GM15510 (cell line): ENCODE data around the gene NSMCE1.

Source experiments
- POLR2A ChIP-seq: IDR thresholded peaks from 3 replicates; pipeline ENCODE4 v1.6.1; 2011; ENCODE audit warnings: borderline replicate concordance; ENCODE audit not compliant: insufficient read length; ENCODE audit errors: extremely low read depth

Gene NSMCE1

DNA sequence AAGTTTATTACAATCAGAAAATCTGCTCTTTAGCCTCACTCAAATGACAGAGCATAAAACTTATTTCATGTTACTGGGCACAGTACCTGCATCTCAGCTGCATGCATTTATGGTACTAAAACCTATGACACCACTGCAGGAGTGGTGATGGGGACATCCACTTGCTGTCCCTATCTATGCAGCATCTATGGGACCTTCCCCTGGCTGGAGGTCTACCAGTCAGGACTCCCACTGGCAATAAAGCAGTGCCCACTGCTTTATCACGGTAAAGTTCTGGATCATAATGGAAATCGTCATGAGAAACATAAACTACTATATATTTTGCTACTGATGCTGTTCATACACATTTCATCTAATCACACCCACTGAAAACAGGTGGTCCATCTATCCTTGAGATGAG is 26.2 kb downstream of the NSMCE1 start:
- TF ChIP-seq POLR2A = no peak

DNA sequence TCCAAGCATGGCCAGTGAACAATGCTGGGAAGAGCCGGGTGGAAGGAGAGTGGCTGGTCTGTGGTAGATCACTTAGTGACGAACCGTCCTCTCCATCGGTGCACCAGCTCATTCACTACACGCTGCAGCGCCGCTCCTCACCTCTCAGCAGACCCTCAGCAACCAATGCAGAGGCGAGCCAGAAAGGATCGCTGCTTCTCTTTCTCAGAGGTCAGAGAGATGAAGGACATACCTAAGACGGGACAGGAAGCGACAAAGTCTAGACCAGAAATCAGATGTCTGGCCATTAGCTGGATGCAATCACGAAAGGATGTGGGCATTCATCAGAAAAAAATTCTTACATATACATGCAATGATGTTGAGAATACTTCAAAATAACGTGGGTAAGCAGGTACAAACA is 26.9 kb downstream of the NSMCE1 start:
- no peak for TF ChIP-seq POLR2A

DNA sequence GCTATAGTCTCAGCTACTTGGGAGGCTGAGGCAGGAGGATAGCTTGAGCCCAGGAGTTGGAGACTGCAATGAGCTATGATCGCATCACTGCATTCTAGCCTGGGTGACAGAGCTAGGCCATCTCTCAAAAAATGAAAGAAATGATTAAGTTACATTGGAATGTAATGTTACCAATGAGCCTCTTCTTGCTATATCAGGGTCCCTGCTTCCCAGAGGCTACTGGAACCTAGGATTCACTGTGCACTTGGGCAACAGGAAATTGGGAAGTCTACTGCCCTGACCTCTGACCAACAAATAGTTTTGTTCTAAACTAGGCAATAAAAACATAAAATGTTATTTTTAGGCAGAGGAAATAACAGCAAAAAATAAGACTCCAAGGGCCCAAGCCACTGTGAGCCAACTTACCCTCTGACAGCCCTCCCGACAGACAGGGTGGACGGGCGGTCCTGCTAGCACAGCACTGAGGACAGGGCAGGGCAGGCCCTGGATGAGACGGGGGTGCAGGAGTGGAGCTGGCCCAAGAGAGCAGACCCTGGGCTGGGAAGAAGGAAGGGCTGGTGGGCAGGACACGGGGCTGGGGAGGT is 27.5 kb downstream of the NSMCE1 start:
- no peak for TF ChIP-seq POLR2A

DNA sequence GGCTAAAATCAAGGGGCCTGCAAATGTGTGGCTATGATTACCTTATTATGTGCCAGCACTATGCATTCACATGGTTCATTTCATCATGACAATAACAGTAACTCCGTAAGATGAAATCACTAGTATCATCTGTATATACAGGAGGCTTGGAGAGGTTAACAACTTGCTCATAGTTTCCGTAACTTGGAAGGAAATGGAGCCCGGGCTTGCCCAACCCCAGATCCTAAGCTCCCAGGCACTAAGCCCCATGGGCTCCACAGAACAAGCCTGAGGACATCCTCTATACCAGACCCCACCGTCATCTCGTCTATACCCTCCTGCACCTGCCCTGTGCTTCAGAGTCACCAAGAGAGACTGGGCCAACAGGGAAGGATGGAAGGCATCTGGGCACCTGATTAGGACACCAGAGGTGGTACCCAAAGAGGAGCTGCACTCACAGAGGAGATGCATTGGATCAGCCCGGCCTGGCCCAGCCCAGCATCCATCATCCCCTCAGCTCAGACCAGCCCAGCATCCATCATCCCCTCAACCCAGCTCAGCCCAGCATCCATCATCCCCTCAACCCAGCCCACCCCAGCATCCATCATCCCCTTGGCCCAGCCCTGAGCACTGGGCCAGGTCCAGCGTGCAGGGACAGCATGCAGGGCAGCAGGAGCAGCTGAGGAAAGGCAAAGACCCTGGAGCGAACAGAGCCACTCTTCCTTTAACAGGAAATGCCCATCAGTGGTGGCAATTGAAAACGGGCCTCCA is 28.5 kb downstream of the NSMCE1 start:
- TF ChIP-seq POLR2A = no peak

DNA sequence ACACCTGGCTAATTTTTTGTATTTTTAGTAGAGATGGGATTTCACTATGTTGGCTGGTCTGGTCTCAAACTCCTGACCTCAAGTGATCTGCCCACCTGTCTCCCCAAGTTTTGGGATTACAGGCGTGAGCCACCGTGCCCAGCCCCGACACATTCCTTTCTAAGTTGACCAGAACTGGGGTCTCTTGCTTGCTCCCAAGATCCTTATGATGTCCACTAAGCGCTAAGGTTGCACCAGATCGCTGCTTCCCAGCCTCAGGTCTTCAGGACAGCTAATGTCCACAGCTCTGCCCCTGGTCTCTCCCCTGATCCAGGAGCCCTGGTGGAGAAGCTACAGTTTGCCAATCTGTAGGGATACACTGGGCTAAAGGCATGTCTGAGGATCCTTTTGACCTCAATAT is 29.5 kb downstream of the NSMCE1 start:
- no peak for TF ChIP-seq POLR2A

DNA sequence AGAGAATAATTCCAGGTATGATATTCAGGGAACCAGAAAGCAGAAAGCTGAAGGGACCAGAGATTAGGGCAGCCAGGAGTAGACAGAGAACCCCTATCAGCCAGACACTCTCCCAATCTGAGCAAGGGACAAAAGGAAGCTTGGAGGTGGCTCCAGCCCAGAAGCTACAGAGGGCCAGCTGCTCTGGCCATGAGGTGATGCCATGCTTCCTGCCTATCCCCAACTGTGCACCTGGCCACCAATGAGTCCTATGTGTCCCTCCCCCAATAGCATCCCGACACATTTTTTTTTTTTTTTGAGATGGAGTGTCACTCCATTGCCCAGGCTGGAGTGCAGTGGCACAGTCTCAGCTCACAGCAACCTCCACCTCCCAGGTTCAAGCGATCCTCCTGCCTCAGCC is 30.0 kb downstream of the NSMCE1 start:
- TF ChIP-seq POLR2A = no peak

DNA sequence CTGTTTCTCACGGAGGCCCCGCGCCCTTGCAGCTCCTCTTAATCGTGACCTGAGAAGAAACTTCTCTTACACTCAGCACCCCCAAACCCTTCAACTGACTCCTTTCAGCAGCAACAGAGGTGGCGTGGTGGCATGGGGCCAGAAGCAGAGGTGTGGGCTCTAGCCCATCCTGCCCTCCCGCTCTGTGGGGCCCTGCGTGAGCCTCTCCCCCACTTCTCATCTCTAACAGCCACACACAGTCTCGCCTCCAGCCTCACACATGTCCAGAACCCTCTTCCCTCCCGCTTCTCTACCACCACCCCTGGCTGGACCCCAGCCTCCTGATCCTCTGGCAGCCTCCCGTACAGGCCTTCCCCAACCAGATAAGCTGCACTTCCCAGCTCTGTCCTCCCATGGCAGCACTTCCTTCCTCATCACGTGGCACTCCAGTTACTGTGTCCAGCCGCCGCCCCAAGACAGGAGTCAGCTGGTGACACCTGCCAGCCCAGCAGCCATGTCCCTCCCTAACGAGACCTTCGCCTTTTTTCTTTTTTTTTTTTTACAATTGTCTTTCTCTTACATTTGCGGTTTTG is 30.5 kb downstream of the NSMCE1 start:
- TF ChIP-seq POLR2A = no peak

DNA sequence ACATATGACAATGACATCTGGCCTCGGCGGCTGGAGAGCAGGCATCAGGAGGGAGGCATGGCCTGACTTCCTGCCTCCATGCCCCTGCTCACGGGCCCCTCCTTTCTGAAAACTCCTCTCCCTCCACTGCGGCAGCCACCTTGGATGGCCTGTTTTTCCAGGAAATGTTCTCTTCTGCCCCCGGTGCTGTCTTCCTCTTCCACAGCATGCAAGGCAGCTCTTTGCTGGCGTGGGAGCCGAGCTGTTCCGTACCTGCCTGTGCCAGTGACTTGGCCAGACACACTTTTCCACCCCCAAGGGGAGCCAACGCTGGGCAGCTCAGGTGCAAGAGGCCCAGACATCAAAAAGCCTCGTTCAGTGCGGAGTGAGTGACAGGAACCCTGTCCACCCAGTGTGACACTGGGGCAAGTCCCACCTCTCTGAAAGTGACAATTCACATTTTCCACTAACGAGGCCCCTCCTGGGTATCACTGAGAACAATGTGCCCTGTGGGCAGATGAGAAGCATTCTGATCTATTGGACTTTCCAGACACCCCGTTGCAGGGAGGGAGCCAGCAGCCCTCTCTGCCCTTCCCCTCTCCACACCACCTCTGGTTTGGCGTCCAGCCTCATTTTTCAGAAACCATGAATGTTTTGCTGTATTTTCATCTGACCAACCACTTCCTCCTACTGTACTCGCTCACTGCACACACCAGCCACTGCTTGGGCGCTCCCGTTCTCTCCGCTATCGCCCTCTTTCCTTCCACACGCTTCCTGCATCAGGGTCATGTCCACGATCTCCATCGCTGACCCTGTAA is 31.2 kb downstream of the NSMCE1 start:
- peak; percentile 42 for TF ChIP-seq POLR2A

DNA sequence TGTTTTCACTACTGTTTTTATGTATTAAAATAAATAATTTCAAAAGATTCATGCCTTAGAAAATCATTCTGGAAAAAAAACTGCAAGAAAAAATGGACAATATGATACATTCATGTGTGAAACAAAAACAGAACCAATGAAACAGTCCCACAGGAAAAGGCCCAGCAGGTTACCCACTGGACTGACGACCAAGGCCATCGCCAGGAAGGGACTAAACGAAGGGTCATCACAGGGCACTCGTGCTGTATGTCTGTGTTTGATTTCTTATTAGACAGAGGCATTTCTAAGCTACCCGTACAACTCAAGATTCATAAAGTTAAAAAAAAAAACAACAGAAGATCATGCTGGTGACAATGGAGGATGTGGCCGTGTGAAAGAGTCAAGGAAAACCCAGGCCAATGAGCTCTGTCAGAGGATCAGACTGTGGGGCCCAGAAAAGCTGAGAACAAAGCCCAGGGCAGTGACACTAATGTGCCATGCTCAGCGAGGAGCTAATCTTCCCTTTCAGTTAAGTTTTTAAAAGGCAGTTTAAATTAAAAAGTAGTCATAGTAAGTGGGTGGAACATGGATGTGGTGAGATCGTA is 31.8 kb downstream of the NSMCE1 start:
- TF ChIP-seq POLR2A = no peak

DNA sequence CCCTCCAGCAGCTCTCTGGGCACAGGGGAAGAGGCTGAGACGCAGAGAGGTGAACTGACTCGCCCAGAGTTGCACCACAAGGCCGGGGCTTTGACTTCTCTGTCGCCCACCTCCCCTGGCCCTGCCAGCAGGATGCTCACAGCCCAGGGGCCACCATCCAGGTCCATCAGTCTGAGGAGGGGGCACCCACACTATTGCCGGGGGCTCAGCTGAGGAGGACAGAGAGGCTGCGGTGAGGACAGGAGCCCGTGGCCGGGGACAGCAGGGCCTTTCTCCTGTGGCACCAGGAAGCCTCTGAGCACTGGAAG is 32.7 kb downstream of the NSMCE1 start:
- TF ChIP-seq POLR2A = no peak

DNA sequence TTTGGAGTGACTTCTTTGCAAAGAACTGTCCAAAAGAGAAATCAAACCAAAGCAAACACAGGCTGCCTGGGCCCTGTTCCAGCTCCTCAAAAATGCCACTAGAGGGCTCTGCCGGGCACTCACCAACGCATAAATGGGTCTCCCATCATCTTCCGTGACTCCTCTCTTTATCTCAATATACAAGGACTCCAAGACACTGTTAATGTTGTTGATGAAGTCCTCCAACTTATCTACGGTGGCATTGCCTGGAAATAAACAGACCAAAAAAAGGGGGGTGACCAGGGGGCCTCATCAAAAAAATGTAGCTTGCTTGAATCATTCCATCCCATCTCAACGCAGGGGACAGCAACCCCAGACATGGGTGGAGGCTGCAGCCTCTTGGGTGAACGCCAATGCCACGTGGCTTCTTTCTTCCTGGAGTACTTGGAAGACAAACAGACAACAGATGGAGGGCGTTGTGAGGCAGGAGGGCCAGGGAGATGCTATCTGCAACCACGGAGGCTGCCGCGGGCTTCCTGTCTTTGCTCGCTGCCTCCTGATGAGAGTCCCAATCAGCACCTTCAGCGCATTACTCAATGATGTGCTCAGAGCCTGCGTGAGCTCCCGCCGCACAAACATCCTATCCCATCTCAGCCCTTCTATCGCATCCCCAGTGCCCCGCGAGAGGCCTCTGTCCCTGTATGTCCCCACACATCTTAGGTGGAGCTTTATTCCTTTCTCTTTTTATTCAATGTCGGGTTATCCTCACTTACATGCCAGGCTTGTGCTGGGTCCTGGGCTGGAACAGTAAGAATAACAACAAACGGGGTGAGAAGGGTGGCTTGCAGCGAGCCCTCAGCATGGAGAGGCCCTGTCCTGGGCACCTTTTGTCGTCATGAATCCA is 33.3 kb downstream of the NSMCE1 start:
- TF ChIP-seq POLR2A = no peak

DNA sequence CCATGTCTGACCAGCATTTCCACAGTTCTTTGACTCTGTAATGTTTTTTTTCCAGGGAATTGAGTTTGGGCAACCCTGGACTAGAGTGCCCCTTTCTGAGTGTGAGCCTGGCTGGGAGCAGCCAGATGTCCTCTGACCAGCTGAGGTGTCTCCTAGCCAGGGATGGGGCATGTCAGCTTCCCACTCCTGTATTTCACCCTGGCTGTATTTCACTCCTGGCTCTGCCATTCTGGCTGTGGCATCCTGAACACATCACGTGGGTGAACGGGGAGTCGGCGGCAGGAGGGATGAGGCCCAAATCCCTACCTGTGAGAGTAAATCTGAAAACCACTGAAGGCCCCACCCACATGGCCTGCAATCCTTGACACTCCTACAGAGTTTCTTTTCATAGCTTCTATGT is 34.0 kb downstream of the NSMCE1 start:
- TF ChIP-seq POLR2A = no peak

DNA sequence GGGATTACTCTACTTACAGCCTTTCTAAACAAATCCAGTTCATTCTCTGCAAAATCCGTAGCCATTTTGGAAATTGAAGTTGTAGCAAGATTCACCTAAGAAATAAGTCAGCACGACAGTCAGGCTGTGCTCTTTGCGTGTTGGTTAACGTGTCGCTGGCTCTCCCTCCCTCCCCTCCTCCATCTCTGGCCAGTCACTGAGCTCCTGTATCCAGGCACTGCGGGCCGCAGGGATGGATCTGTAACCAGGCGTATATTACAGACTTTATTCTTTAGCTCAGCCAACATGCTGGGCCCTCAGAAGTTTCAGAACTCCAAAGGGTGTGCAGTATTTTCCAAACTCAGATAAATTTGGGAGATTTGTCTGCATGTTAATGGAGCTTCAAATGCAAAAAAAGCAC is 34.4 kb downstream of the NSMCE1 start:
- TF ChIP-seq POLR2A = no peak

DNA sequence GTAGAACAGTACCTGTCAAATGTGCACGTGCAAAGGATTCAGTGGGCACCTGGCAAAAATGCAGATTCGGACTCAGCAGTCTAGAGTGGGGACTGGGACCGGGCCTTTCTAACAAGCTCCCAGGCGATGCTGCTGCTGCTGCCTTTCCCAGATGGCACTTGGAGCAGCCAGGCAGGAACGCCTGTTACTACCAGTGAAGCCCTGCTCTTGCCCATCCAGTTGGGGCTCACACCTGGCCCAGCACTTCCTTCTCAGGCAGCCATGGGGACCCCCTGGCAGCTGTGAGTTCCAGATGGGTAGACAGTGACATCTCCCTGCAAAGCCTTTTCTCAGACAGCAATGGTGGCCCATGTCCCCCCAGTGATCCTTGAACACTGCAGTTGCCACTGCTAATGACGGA is 34.8 kb downstream of the NSMCE1 start:
- TF ChIP-seq POLR2A = no peak

DNA sequence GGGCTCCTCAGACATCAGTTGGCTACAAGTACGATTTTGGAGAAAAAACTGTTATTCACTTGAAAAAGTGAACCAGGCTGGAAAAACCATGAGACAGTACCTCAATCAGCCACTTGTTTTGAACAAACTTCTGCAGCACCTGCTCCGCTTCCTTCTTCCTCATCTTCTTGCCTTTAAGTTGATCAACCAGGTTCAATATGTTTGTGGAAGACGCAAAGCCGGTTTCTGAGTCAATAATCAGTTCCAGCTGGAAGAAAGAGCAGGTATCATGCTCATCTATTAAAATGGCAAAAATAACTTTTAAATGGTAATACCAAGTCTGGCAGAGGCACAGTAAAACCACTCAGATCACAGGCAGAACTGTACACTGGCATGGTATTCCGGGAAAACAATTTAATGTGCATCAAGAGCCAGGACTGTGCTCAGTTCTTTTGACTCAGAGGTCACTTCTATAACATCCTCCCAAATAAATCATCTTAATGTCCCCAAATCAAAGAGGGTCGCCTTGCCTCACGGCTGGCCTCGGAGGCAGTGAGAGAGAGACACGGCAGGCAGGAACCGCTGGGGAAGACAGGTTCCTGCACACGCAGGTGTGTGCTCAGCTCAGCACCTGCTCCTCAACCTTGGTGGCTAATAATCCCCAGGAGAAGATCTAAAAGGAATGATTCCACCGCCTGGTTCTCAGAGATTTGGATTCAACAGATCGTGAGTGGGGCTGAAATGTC is 35.5 kb downstream of the NSMCE1 start:
- TF ChIP-seq POLR2A = no peak
